Measurements from ENCODE around the gene TMEM51. TPM values are rescaled to one million over a fixed set of nuclear protein-coding genes. Genes with fewer than 3 reads are reported as not detected.

TMEM51 gene
- total and polyA plus RNA-seq, 9 of the 15 experiments (the other 6 are each of a cell fraction or from before 2014, with no cell fraction given), result 0.06 to 1.4 (median 0.58) TPM

GRCh38 chr1:15191267-15191666, 37.7 kb downstream of the TMEM51 start (continued):
- no peak for TF ChIP-seq NRF1 (conservative IDR thresholded peaks at IDR 0.05 in 1 of 2, IDR thresholded peaks at IDR 0.05 in 1 of 2)

- TF ChIP-seq SUPT5H (IDR thresholded peaks at IDR 0.05) (no peak), SETDB1 (IDR thresholded peaks at IDR 0.05; ENCODE audit: low read length) (no peak), HINFP (tag; conservative IDR thresholded peaks at IDR 0.05; ENCODE audit: low read depth) (no peak), ZNF24 (IDR thresholded peaks at IDR 0.05) (no peak), GABPA (tag; conservative IDR thresholded peaks at IDR 0.05; ENCODE audit: low read depth) (no peak), BACH1 (tag; IDR thresholded peaks at IDR 0.05) (no peak), RBM25 (IDR thresholded peaks at IDR 0.05; ENCODE audit: low read depth, low read length, severe bottlenecking) (no peak), NEUROD1 (IDR thresholded peaks at IDR 0.05; ENCODE audit: borderline replicate concordance, low read depth, low read length, partially characterized antibody) (no peak), ZNF511 (CRISPR knock-in tag; IDR thresholded peaks at IDR 0.05) (no peak)
- ChIA-PET POLR2A (no interaction called here), CTCF (ENCODE audit: low intra/inter-chr PET ratio) (no interaction called here)
- H3K4me3 ChIP-seq, result no peak overlapping the region
- H2AFZ ChIP-seq (ENCODE audit: low read depth, low read length), result no peak overlapping the region
- in situ Hi-C loops (cut with MboI), result no loop called here
- no peak overlapping the region for H3K27ac ChIP-seq (ENCODE audit: extremely low read depth, low read depth, low read length)
- no peaks in the 10 kb centered on the region for H3K79me2 ChIP-seq (ENCODE audit: control insufficient read depth, insufficient read depth, low read length)
- H3K9ac ChIP-seq (ENCODE audit: insufficient read depth in 1 of 2, low read depth in 2 of 2, low read length in 2 of 2), result no peak overlapping the region
- H3K9me1 ChIP-seq (ENCODE audit: control insufficient read depth, insufficient read depth, low read length), result no peaks in the 10 kb centered on the region
- 6% methylated on average over 13 of the region's 13 CpGs for WGBS (ENCODE audit: insufficient coverage, low coverage, missing lambda C conversion rate)
- DNase-seq (ENCODE audit: extremely low read depth in 1 of 4, low spot score in 3 of 4), result no peak
- no peaks in the 10 kb centered on the region for H3K4me1 ChIP-seq (replicated peaks in 1 of 2; ENCODE audit: control insufficient read depth in 2 of 2, insufficient read depth in 2 of 2, low read length in 2 of 2)
- ATAC-seq, result no peak
- H4K20me1 ChIP-seq (replicated peaks; ENCODE audit: control insufficient read depth, insufficient read depth, low read length), result no peaks in the 10 kb centered on the region
- no peaks in the 10 kb centered on the region for H3K9me3 ChIP-seq (replicated peaks; ENCODE audit: control insufficient read depth, insufficient read depth, low read depth, low read length)
- BruUV-seq (replicated peaks), result no TSS peak
- FAIRE-seq, result no peak
- intact Hi-C loops (cut with micrococcal nuclease), result no loop called here
- no peak overlapping the region for H3K4me2 ChIP-seq (ENCODE audit: insufficient read depth, low read length)
- no peaks in the 10 kb centered on the region for H3K36me3 ChIP-seq (ENCODE audit: control insufficient read depth, insufficient read depth, low read length)
- H3K27me3 ChIP-seq (ENCODE audit: control insufficient read depth in 2 of 2, insufficient read depth in 2 of 2, low read length in 2 of 2), result peaks cover 35 to 57% of the 10 kb centered on the region in 2 experiments
Measured at GRCh38 chr1:15191770-15192169, 38.2 kb downstream of the TMEM51 start.
